Tongue (tissue), 2 donors: ENCODE results near the gene DENND4A. TPM values are rescaled to one million over a fixed set of nuclear protein-coding genes. Genes with fewer than 3 reads are reported as not detected.

Experiments
- DNase-seq: peaks from one replicate; pipeline ENCODE4 v3.0.0-alpha.2; 2015
- total RNA-seq: library from RNA; depleted of rRNA; stranded (reverse); fragments of >200 nt; gene quantifications from one replicate; pipeline ENCODE4 v1.2.3, GENCODE V29; 2014

DENND4A gene
- 58.4 TPM for total RNA-seq

DNA sequence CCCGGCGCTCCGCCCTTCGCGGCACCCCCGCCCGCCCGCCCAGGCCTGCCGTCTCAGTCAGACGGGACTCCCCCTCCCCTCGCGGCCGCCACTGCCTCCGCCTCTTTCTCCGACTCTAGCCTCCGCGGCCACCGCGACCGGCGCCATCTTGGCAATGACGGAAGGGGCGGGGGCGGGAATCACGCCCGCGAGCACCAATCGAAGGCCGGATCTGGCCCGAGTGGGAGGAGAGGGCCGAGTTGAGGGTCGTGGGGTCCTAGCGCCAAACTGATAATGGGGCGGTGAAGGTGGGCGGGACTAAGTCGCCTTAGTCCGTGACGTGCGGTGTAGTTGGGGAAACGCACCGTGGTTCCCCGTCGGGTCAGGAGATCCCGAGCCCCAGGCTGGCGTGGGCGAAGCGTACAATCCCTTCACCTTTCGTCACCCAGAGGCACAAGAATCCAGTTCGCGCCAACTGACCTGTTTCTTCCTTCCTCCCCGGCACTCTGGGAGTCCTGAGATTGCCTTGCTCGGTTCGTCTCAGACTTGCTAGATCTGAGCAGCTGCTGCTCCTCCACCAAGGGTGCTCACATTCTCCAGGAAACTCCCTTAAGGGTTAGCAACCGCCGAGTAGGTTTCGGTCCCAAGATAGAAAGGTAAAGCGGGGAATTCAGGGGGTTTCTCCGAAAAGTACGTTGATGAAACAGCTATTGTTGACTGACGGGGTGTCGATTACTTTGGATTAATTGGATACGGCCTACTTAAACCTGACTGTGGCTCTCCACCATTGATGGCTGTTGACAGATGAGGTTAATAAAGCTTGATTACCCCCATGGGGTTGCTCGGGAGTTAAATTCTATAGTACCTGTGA, at the start of gene DENND4A:
Gene DENND4A, minus strand, starts transcription at position 156 of the 850 bp plus-strand sequence. CDS start 35,843 bp downstream, outside the sequence.
- DNase-seq: peak; percentile 99

DNA sequence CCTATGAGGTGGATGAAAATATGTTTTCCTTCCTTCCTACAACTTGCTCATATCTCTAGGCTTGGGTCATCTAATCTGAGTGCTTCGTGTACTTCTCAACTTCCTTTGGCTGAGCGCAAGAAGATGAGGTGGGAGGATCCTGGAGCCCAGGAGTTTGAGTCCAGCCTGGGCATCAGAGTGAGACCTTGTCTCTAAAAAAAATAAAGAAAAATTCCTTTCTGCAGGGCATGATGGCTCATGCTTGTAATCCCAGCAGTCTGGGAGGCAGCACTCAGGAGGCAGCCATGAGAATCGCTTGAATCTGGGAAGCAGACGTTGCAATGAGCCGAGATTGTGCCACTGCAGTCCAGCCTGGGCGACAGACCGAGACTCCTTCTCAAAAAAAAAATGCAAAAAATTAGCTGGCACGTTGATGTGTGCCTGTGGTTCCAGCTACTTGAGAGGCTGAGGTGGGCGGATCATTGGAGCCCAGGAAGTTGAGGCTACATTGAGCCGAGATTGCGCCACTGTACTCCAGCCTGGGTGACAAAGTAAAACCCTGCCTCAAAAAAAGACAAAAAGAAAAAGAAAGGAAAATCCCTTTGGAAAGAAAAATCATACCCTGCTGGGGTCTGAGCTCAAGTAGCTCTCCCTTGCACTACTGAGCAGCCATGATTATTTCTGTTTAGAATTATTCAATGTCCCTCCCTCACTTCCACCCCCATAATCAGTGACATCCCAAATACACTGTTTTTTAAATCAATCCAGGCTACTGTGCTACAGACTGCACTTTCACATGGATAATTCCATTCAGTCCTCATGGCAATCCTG, 49.2 kb upstream of the DENND4A start:
- DNase-seq: no peak

DNA sequence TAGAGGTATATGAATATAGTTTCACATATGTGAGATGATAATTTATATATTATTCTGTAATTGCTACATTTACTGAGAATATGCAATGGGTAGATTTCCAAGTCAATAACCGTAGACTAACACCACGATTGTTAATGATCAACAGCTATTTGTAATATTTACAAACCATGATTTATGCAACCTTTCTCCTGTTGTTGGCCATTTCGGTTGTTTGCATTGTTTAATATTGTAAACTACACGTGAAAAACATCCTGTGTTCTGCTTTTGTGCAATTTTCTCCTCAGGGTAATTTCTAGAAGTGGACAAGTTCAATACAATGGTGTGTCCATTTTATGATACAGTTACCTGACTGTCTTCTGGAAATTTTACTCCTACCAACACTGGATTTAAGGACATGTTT, 47.9 kb upstream of the DENND4A start:
- DNase-seq: no peak

DNA sequence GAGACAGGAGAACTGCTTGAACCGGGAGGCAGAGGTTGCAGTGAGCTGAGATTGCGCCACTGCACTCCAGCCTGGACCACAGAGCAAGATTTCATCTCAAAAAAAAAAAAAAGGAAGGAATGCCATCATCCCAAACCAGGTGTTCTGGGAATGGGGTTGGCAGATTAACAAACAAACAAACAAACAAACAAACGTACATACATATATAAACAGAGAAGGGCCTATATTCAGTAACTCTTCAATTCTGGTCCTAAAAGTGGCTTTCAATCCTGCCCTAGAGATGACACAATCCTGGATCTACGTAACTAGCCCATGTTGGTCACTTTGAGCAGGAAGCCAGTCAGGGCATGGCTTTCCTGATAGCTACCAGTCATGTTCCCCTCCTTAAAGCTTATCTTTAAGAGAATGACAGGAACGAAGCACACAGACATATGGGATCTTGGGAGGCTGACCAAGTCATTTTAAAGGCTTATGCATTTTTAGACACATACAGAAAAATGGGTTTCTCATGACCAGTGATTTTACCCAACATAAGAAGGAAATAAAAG, 47.3 kb upstream of the DENND4A start:
- no peak for DNase-seq

DNA sequence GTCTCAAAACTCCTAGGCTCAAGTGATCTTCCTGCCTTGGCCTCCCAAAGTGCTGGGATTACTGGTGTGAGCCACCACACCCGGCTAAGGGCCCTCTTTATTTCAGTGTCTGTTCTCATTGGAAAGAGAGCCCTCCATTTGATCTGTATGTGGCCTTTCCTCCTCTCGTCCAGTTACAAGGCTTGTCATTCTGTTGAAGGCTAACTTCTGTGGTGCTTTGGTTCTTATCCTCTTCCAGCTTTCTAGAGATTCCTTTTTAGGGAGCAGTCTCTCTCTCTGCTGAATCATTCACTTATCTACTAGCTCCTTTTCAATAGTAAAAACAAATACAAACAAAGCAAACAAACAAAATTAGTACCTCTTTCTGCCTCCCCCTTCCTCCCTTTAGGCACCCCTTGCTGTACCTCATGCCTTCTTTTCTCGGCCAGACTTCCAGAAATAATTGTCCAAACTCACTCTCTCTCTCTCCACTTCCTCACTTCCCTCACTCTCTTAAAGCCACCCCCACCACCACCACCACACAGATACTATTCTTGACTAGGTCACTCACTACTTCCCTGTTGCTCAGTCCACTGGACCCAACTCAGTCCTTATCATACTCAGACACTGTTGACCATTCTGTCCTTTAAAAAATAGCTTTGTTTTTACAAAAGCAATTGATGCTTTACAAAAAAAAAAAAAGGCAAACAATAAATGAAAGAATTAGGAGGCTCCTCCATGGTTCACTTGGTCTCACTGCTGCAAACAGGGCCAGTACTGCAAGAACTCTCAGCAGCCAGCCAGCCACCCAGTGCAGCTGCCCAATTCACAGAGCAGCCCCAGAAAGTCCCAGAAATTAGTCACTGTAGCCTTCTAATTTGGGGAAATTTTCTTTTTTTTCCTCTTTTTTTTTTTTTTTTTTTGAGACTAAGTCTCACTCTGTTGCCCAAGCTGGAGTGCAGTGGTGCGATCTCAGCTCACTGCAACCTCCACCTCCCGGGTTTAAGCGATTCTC, 45.5 kb upstream of the DENND4A start:
- no peak for DNase-seq

DNA sequence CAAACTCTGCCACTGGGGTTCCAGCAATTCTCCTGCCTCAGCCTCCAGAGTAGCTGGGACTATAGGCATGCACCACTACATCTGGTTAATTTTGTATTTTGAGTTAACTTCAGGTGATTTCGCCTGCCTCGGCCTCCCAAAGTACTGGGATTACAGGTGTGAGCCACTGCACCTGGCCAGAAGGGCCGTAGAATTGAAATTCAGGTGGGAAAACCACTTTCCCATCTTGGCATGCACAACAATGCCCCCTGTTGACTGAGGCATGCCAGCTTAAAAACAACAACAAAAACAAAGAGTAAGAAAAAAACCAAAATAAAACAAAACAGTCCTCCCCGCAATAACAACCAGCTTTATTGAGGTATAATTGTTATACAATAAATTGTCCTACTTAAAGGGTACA, 44.6 kb upstream of the DENND4A start:
- no peak for DNase-seq

DNA sequence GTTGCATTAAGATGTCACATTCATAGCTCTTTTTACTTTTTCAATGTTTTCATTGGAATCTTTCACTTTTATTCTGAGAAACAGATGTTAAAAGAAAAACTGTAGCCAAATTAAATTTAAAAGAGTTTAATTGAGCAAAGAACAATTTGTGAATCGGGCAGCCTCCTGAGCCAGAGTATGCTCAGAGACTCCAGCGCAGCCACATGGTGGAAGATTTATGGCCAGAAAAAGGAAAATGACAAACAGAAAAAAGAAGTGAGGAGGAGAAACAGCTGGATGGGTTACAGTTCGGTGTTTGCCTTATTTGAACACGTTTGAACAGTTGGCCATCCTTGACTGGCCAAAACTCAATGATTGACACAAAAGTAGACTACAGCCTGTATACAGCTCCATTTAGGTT, 43.4 kb upstream of the DENND4A start:
- peak; percentile 68 for DNase-seq

DNA sequence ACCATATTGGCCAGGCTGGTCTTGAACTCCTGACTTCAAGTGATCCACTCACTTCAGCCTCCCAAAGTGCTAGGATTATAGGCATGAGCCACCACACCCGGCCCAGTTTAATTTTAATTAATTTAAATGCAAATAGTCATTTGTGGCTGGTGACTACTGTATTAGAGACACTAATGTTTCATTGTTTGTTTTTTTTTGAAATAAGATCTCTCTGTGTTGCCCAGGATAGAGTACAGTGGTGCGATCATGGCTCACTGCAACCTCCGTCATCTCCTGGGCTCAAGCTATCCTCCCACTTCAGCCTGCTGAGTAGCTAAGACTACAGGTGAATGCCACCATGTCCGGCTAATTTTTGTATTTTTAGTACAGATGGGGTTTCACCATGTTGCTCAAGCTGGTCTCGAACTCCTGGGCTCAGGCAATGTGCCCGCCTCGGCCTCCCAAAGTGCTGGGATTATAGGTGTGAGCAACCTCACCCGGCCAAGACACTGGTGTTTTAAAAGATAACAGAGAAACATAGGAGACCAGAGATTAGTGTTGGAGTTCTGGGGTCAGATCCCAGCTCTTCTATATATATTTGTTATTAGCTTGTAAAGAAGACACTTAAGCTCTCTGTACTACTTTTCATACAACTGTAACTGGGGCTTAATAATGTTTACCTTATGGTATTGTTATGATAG, 42.6 kb upstream of the DENND4A start:
- DNase-seq: no peak

DNA sequence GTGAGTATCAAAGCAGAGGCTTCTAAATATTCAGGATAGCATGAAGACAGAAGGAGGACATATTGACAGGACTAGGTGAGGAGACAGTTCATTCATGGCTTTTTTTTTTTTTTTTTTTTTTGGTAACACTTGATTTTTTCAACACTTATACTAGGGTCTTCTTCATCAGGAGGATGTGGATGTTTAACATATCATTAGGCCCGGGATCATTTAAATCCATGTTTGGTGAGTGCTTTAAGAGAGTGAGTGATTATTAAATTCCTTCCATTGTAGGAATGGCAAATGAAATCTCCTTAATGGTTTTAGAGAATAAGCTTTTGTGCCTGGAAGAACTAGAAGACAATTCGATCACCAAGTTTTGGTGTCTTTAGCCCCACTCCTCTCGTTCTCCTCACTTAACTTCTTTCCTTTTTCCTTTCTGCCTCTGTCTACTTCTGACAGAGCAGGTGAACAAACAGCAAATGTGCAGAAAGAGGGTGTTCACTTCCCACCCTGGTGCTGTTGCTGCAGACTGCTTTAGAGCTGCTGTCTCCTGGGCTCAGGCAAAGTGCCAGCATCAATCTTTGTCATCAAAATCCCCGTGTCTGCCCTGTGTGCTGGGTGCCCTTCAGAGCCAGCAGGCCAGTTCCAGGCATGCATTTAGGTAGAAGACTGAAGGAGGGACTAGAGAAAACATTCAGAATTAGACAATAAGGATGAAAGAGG, 41.6 kb upstream of the DENND4A start:
- DNase-seq: peak; percentile 25

DNA sequence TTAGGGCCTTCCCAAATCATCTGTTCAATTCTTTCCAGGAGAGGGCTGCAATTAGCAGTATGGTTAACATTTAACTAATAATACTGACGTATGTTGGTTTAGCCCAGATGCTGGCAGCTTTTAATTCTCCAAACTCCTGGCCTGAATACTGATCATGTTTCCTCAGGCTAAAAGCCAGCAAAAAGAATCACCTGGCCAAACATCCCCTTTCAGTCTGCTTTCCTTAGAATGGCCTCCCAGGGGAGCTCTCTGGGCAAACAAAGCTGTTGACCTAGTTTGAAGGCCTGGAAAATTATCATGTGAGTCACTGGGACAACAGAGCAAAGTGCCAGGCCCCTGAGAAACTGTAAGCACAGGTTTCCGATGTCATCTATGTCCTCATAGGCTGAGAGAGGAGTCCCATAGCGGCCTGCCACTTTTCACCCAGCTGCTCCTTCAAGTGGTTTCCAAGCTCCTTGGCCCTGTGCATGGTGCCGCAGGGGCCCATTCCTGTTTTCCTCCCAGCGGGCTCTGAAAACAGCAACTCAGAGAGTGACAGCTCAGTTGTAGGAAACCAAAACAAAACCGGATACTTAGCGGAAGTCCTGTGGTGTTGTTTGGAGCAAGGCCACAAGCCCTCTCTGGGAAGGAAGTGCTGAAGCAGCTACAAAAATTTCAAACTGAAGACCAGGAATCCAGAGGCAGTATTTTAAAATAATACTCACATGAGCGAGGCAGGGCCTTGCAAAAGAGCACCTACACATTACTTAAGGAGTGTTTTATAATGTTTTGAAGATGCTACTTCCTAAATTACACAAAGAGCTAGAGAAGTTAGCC, 40.7 kb upstream of the DENND4A start:
- peak; percentile 96 for DNase-seq

DNA sequence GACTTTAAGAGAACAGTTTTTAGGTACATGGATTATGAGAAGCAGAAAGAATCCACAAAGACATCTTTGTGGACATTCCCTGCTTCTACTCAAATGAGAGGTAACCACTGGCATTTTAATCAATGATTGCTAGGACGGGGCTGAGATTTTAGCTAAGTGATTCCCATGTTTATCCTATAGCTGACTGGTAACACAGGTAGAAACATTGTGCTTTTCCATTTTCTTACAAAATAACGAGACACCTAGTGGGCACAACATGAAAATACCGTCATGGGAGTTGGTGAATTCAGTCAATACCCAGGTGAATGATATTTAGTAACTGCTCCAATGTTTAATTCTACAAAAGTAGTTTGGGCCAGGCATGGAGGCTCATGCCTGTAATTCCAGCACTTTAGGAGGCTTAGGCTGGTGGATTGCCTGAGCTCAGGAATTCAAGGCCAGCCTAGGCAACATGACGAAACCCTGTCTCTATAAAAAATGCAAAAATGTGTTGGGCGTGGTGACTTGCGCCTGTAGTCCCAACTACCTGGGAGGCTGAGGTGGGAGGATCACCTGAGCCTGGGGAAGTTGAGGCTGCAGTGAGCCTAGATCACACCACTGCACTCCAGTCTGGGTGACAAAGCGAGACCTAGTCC, 37.2 kb upstream of the DENND4A start:
- peak; percentile 37 for DNase-seq

DNA sequence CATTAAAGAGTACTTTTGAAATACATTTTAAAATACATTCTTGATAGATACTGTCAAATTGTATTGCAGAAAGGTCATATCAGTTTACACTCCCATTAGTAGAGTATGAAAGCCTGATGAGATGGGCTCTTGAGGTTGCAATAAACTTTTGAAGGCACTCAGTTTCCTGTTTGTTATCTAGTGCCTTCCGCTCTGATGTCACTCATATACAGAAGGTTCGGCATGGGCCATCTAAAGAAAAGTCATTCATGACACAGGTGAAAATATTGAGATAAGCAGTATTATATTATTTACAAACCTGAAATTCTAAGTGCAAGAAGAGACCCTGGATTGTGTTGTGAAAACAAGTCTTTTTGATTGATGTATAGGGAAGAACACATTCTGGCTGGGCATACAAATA, 36.5 kb upstream of the DENND4A start:
- no peak for DNase-seq

DNA sequence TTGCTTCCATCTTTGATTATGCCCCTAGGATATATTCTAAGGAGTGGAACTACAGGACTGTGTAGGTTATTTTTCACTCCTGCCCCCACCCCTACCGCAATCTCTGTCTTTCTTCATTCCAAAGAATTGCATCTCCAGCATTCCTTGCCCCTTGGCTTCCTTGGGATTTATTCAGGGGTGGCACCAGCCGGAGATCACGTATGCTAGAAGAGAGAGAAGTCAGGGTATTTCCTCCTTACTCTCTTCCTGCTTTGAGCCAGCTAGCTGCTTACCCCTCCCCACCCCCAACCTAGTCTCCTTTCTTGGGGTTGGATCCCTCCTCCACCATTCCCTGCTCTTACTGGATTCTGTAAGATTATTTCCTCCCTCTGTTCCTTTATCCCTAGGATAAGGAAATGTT, 35.0 kb upstream of the DENND4A start:
- DNase-seq: no peak

DNA sequence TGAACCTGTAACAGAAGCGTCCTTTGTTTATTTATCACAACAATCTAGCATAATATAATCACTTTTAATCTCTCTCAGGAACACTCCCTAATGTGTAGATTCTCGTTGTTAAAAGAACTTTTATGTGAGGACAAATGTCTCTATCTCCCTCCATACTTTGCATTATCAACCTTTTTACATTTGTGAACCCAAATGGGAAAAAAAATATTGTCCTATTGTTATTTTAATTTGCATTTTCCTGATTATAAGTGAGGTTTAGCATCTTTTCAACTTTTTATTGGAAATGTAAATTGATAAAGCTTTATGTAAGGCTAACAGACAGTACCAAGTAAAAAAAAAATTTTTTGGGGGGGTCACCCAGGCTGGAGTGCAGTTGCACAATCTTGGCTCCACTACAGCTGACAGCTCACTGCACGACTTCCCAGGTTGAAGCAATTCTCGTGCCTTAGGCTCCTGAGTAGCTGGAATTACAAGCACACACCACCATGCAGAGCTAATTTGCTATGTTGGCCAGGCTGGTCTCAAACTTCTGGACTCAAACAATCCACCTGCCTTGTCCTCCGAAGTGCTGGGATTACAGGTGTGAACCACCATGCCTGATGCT, 33.0 kb upstream of the DENND4A start:
- no peak for DNase-seq

DNA sequence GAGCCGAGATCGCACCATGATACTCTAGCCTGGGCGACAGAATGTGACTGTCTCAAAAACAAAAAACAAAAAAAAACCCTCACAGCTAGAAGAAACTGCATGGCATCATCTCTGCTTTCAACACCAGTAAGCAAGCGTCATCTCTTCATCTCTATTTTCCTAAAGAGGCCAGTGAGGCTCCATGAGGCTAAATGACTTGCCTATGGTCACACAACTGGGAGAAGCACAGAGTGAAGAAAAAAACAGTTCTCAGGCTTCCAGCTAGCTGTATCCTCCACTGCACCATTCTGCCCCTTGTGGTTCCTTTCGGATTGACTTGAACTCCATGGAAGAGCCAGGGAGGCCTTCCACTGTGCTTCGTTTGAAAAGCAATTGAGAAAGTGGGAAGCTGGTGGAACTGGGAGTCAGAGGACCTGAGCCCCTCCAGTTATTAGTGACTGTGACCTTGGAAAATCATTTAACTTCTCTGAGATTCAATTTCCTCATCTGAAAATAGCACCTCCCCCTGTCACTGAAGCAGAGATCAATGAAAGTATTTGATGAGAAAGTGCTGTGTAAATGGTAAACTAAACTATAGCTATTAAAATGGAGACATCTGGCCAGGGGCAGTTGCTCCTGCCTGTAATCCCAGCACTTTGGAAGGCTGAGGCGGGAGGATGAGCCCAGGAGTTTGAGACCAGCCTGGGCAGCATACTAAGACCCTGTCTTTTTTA, 32.1 kb upstream of the DENND4A start:
- peak; percentile 68 for DNase-seq

DNA sequence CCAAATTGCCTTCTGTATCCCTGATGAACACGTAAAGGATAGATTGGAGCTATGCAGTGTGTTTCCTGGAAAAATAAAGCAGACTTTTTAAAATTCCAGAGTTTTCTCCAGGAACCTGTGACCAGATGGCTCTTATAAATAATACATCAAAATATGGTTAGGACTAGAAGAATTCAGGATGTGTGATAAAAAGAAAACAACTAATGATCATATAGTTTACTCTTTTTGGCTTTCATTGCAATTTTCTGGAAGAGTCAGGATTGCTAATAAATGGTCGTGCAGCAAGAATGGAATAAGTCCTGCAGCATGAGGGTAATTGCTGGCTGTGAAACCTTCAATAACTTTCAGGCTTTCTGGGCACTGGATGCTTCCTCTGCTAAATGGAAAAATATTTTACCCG, 30.2 kb upstream of the DENND4A start:
- no peak for DNase-seq

DNA sequence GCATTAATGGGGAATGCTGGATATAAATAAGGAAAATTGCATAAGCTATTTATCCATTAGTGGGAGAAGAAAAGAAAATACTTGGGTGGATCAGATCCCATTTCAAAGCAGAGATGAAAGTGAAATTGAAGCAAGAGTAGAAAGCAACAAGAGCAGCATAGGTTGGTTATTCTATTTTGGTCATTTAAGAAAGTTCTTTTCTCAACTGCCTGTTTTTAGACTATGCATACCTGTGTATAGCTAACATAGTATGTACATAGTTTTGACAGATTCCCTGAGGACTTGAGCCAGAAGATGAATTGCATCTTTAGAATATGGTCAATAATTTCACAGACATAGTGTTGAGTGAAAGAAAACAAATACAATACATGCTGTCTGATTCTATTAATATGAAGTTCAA, 29.0 kb upstream of the DENND4A start:
- DNase-seq: no peak

DNA sequence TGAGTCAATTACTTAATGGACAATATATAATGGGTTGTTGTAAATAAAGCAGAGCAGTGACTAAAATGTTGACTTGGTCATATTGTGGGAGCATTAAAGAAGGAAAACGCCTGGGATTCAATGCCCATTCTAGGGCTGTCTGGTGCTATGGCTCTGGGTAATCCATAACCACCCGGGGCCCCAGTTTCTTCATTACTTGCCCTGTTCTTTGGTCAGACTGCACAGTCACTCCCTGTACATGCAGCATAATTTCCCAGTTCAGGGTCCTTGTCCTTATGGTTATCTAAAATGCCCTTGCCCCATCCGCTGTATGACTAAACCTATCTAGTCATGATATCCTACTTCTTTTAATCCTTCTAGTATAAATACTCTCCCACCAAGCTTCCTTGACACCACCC, 27.5 kb upstream of the DENND4A start:
- DNase-seq: no peak
